Measurements from ENCODE around the gene DSC2.

The DSC2 gene

DNA sequence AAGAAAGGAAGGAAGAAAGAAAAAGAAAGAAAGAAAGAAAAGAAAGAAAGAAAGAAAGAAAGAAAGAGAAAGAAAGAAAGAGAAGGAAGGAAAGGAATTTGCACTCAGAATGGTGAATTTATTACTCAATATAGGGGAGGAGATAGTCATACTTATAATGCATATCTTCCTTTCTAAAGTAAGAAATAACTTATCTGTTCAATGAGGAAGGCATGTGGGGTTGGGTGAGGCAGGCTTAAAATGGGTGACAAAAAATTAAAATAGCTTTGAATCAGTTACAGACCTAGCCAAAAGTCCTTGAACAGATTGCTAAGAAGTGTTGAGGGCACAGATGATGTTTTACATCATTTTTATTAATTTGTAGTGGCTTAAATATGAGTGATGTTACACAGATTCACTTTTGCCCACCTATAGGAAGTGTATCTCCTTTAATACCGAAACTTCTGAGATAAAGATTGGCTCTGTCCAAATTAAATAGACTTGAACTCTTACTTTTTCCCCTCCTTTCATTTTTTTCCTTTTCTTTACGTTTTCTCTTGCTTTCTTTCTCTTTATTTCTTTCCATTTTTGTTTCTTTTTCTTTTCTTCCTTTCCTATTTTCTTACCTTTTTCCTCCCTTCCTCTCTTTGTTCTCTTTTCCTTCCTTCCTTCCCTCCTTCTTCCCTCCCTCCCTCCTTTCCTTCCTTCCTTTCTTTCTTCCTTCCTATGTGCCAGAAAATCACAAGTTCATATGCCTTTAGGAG lies 14.8 kb upstream of the DSC2 start:
- TF ChIP-seq, protein P1, sequence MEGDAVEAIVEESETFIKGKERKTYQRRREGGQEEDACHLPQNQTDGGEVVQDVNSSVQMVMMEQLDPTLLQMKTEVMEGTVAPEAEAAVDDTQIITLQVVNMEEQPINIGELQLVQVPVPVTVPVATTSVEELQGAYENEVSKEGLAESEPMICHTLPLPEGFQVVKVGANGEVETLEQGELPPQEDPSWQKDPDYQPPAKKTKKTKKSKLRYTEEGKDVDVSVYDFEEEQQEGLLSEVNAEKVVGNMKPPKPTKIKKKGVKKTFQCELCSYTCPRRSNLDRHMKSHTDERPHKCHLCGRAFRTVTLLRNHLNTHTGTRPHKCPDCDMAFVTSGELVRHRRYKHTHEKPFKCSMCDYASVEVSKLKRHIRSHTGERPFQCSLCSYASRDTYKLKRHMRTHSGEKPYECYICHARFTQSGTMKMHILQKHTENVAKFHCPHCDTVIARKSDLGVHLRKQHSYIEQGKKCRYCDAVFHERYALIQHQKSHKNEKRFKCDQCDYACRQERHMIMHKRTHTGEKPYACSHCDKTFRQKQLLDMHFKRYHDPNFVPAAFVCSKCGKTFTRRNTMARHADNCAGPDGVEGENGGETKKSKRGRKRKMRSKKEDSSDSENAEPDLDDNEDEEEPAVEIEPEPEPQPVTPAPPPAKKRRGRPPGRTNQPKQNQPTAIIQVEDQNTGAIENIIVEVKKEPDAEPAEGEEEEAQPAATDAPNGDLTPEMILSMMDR (IDR thresholded peaks at IDR 0.05; ENCODE audit: low read length), result no peak
- TF ChIP-seq EZH2 (optimal IDR thresholded peaks at IDR 0.05; ENCODE audit: low read depth, low read length), result no peak
- no peak for TF ChIP-seq EZH2phosphoT487 (IDR thresholded peaks at IDR 0.05; ENCODE audit: low read length)
- Histone ChIP-seq H3K27me3 (replicated peaks; ENCODE audit: insufficient read depth, low read length) (no peaks in the 10 kb centered on the region), H3K4me1 (ENCODE audit: low read length) (peaks cover 6% of the 10 kb centered on the region), H3K27ac (ENCODE audit: low read length) (no peak overlapping the region), H3K36me3 (replicated peaks; ENCODE audit: insufficient read depth, low read length) (no peaks in the 10 kb centered on the region), H3K4me2 (ENCODE audit: low read depth, low read length) (no peak overlapping the region), H3K9me2 (replicated peaks; ENCODE audit: insufficient read depth, low read length) (no peaks in the 10 kb centered on the region), H3K9me3 (replicated peaks; ENCODE audit: insufficient read depth, low read length) (no peaks in the 10 kb centered on the region), H3K4me3 (ENCODE audit: low read length) (no peak overlapping the region), H4K20me1 (ENCODE audit: insufficient read depth, low read length) (no peaks in the 10 kb centered on the region), H3K9ac (ENCODE audit: low read length) (no peak overlapping the region), H2AFZ (ENCODE audit: low read length) (no peak overlapping the region), H3K79me2 (ENCODE audit: low read length) (no peaks in the 10 kb centered on the region), H3F3A (ENCODE audit: insufficient read depth, low read length) (no peaks in the 10 kb centered on the region)
- no peak for DNase-seq

DNA sequence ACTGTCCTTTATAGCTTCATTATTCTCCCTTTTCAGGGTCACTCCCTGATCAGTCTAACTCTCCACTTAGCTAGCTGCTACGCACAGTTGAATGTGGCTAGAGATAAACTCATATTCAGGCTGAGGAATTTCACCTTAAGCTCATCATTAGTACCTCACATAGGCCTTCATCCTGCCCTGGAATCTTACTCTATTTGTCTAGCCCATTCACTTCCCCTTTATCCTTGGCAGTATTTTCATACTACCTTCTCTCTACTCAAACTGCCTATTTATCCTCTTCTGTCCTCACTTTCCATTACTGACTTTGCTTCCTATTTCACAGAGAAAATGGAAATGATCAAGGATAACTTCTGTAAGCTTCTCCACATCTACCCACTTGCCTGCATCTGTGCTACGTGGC lies 10.6 kb upstream of the DSC2 start:
- H3K9me2 ChIP-seq (replicated peaks; ENCODE audit: insufficient read depth, low read length), result no peaks in the 10 kb centered on the region
- no peaks in the 10 kb centered on the region for H3K27me3 ChIP-seq (replicated peaks; ENCODE audit: insufficient read depth, low read length)
- no peaks in the 10 kb centered on the region for H3F3A ChIP-seq (ENCODE audit: insufficient read depth, low read length)
- H2AFZ ChIP-seq (ENCODE audit: low read length), result no peak overlapping the region
- no peak overlapping the region for H3K27ac ChIP-seq (ENCODE audit: low read length)
- no peak for DNase-seq
- no peak overlapping the region for H3K4me3 ChIP-seq (ENCODE audit: low read length)
- no peak overlapping the region for H3K9ac ChIP-seq (ENCODE audit: low read length)
- H3K36me3 ChIP-seq (replicated peaks; ENCODE audit: insufficient read depth, low read length), result no peaks in the 10 kb centered on the region
- TF ChIP-seq, protein P1 (IDR thresholded peaks at IDR 0.05; ENCODE audit: low read length), result no peak
- TF ChIP-seq EZH2phosphoT487 (IDR thresholded peaks at IDR 0.05; ENCODE audit: low read length) (no peak), EZH2 (optimal IDR thresholded peaks at IDR 0.05; ENCODE audit: low read depth, low read length) (no peak)
- H3K79me2 ChIP-seq (ENCODE audit: low read length), result no peaks in the 10 kb centered on the region
- no peaks in the 10 kb centered on the region for H4K20me1 ChIP-seq (ENCODE audit: insufficient read depth, low read length)
- H3K9me3 ChIP-seq (replicated peaks; ENCODE audit: insufficient read depth, low read length), result no peaks in the 10 kb centered on the region
- H3K4me2 ChIP-seq (ENCODE audit: low read depth, low read length), result no peak overlapping the region
- H3K4me1 ChIP-seq (ENCODE audit: low read length), result no peaks in the 10 kb centered on the region

DNA sequence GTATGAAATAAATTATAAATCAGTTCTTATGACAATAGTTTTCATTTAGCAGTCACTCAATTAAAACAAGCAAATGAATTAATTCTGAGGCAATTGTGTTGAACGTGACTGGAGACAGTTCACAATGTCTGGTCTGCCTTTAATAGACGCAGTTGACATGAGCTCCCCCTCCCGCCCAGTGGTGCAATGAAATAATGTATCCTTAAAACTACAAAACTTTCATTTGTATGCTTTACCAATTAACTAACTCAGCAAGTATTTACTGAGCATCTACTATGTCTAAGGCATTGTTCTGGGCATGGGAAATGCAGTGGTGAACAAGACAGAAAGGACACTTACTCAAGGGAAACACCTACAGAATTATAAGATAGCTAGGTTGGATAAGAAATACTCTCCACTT lies 3.5 kb upstream of the DSC2 start:
- Histone ChIP-seq H3K4me3 (ENCODE audit: low read length) (no peak overlapping the region), H3K4me2 (ENCODE audit: low read depth, low read length) (no peak overlapping the region), H3K9ac (ENCODE audit: low read length) (no peak overlapping the region), H3K27ac (ENCODE audit: low read length) (no peak overlapping the region), H3K79me2 (ENCODE audit: low read length) (no peaks in the 10 kb centered on the region), H3K9me2 (replicated peaks; ENCODE audit: insufficient read depth, low read length) (no peaks in the 10 kb centered on the region), H3F3A (ENCODE audit: insufficient read depth, low read length) (no peaks in the 10 kb centered on the region), H3K4me1 (ENCODE audit: low read length) (no peaks in the 10 kb centered on the region), H3K36me3 (replicated peaks; ENCODE audit: insufficient read depth, low read length) (no peaks in the 10 kb centered on the region), H4K20me1 (ENCODE audit: insufficient read depth, low read length) (no peaks in the 10 kb centered on the region), H3K9me3 (replicated peaks; ENCODE audit: insufficient read depth, low read length) (no peaks in the 10 kb centered on the region), H2AFZ (ENCODE audit: low read length) (no peak overlapping the region), H3K27me3 (replicated peaks; ENCODE audit: insufficient read depth, low read length) (no peaks in the 10 kb centered on the region)
- no peak for DNase-seq
- TF ChIP-seq, protein P1 (IDR thresholded peaks at IDR 0.05; ENCODE audit: low read length), result no peak

Measured in MM.1S (cell line).